T-helper 1 cell treated with Interleukin-12 subunit alpha and Interleukin-12 subunit beta and Interleukin-4 antibody, amounts not matched to agents 30 ng/mL and 1 ng/mL, for 36 hours (primary cell): ENCODE data around the gene CYP4F8. TPM values are rescaled to one million over a fixed set of nuclear protein-coding genes. Genes with fewer than 3 reads are reported as not detected.

ENCODE experiments used
- intact Hi-C: fragments of 100-400 bp; cut with micrococcal nuclease; formaldehyde crosslinking; loops from one replicate; pipeline ENCODE4 v1.15.1; 2024
- total RNA-seq: library from RNA; stranded (reverse); gene quantifications from 2 replicates; pipeline ENCODE4 v1.2.3, GENCODE V29; 2022

The CYP4F8 gene
- total RNA-seq, 1 donor from 2014 or later = not detected

DNA sequence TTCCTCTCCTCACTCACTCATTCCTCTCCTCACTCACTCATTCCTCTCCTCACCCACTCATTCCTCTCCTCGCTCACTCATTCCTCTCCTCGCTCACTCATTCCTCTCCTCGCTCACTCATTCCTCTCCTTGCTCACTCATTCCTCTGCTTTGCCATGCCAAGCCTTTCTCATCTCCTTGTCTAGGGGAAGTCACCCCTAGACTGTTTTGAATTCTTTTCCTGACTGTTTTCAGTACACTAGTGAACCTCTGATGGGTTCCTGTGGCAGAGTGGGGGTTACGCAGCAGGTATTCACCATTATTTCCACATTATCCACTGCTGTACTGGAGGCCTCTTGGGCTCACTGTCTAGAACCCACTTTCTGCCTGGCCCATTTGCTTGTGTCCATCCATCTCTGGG lies 1.2 kb downstream of the CYP4F8 start:
- intact Hi-C loops = no loop called here

DNA sequence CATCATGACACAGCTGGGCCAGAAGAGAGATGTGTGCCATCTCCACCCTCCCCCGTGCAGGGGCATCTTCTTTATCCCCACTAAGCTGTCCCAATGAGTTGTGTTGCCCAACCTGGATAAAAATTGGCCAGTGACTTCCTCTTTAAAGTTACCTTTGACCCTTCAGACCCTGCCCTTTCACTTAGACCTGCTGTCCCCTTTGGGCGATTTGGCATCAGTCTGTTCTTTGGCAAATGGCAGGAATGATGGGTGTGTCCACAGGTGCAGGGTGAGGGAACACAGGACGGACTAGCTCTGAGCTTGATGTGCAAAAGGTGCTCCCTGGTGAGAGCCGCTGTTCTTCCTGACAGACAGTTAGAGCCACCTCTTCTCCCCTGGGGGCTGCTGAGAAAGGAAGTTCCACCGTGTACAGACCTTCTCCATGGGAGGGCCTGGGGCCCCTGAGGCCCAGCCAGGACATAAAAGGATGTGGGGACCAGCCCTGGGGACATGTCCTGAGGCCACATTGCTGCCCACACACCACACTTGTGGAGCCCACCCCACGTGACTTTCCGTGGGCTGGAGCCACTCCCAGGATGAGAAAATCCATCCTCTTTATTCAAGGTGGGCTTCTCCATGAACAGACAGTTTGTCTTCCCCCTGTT lies 1.7 kb downstream of the CYP4F8 start:
- intact Hi-C loops = no loop called here

DNA sequence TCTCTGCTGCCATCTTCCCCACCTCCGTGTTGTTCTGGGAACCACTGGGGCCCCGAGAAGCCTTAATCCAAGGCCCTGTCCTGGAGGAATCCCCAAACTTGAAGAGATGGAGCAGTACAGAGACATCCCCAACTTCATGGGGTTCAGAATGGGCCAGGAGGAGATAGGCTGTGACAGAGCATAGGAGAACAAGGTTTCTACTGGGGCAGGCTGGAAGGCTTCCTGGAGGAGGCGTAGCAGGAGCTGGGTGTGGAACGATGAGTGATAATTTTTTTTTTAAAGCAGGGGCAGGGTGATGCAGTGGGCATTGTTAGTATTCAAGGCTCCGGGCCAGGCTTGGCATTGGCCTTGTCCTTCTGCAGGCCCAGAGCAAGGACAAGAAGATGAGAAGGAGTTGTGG lies 3.3 kb downstream of the CYP4F8 start:
- intact Hi-C loops = no loop called here

DNA sequence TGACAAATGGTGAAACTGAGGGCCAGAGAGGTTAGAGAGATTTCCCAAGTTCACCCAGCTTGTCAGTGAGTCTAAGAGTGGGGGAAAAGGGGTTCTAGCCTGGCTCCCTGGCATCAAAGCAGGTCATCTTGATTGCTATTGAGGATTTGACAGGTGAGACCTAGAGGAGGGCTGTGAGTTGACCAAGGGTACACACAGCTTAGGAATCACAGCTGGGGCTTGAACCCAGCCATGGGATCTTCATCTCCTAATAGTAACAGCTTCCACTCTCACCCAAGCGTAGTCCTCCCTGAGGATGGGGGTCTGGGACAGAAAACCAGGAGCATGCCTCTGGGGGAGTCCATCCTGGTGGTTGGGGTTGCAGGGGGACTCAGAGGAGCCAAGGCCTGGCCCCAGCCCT lies 6.8 kb downstream of the CYP4F8 start:
- intact Hi-C loops = loop anchor here (10.0 kb wide), 1 partner anchor 763 kb away; no protein-coding TSS in a partner anchor

DNA sequence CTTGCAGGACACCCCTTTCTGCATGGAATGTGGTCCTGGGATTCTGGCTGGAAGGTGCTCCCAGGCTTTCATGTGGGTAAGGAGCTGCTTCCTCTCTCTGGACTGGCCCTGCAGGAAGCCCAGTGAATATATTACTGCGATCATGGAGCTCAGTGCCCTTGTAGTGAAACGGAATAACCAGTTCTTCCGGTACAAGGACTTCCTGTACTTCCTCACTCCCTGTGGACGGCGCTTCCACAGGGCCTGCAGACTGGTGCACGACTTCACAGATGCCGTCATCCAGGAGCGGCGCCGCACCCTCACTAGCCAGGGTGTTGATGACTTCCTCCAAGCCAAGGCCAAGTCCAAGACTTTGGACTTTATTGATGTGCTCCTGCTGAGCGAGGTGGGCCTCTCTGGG lies 8.0 kb downstream of the CYP4F8 start:
- intact Hi-C loops = loop anchor here (10.0 kb wide), 1 partner anchor 762 kb away; no protein-coding TSS in a partner anchor

- intact Hi-C loops = loop anchor here (10.0 kb wide), 1 partner anchor 761 kb away; no protein-coding TSS in a partner anchor
Measured at GRCh38 chr19:15623711-15624318, 8.8 kb downstream of the CYP4F8 start.

DNA sequence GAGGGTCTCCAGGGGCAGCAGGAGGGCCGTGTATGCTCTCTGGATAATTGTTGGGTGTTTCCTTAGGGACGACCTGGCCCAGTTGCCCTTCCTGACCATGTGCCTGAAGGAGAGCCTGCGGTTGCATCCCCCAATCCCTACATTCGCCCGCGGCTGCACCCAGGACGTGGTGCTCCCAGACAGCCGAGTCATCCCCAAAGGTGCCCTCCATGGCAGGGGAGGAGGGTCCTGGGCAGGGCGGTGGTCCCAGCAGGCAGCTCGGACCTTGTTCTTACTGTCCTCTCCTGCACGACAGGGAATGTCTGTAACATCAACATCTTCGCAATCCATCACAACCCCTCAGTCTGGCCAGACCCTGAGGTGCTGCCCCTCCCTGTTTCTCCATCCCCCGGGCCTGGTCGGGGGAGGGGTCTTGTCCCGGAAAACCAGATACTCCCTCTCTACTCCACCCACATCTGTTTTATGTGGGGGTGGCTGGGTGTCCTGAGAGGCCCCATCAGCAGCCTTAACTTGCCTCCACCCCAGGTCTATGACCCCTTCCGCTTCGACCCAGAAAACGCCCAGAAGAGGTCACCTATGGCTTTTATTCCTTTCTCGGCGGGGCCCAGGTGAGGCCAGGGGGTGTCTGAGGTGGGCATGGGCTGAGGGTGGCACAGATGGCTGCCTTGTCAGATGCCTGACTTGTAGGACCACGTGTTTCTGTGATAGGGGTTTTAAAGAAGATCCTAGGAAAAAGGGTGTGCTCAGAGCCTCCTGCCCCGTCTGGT lies 13.4 kb downstream of the CYP4F8 start:
- intact Hi-C loops = loop anchor here (1.0 to 10.0 kb wide), 5 partner anchors 209 to 756 kb away; partner anchors contain the start of gene RAB8A

DNA sequence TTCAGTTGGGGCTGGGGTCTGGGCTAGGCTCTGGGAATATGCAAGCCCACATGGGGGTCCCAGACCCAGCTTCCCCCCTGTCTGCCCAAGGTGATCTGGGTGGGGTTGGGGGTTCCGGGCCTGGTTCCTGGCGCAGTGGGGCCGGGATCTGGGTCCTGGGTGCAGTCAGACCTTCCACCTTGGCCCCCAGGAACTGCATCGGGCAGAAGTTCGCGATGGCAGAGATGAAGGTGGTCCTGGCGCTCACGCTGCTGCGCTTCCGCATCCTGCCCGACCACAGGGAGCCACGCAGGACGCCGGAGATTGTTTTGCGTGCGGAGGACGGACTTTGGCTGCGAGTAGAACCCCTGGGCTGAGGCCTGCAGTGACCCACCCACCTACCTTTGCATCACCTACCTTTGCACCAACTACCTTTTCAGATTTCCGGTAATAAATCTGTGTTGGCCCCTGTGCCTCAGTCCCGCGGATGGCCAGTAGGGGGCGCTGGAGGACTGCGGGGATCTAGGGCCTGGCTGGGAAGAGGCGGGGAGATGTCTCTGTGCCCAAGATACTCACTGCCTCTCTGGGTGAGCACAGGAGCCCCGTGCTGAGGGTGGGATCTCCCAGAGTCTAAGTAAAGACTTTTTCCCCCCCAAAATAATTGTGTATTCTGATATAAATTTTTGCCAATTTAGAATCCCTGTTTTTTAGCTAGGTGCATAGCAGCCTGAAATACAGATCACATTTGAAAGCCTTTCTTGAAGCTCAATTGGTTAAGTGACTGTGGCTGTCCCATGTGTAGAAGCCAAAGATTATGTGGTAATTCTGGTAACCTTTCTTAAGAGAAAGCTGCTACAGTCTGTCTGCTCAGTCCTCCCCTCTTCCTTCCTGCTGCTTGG lies 14.2 kb downstream of the CYP4F8 start:
- intact Hi-C loops = loop anchor here (1.0 to 10.0 kb wide), 5 partner anchors 208 to 756 kb away; partner anchors contain the start of gene RAB8A

DNA sequence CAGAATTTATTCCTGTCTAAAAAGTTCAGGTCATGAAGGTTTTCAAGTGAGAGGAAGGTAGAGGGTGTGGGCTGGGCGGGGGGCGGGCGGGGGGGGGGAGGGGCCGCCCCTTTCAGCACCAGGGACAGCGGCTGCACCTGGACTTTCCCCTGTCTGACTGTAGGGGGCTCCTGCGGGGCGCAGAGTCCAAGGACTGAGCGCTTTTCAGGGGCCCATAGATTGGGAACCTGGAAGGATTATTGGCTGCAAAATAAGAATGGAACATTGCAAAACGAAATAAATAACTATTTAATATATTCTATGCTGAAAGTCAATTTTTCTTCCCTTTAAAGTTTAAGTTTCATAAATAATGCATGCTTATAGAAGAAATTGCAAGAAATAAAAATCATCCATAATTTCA lies 16.8 kb downstream of the CYP4F8 start:
- intact Hi-C loops = no loop called here

DNA sequence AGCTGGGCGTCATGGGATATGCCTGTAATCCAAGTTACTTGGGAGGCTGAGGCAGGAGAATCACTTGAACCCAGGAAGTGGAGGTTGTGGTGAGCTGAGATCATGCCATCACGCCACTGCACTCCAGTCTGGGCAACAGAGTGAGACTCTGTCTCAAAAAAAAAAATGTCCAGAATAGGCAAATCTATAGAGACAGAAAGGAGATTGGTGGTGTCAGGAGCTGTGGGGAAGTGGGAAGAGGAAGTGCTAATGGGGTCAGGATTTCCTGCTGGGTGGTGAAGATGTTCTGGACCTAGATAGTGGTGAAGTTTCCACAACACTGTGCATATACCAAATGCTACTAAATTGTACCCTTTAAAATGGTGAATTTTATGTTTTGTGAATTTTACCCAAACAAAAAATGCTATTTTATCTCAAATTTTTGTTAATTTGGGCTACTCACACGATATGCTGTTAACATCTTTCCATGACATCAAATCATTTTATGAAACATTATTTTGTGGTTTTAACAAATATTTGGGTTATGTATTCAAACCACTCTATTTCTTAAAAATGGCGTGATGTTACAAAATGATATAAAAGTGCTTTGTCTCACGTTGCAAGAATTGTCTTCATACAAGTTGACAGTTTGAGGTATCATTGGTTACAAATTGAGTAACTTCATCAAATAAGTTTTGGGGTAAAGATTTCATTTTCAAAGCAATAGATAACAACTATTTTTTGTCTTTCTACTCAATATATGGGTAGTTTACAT lies 18.2 kb downstream of the CYP4F8 start:
- intact Hi-C loops = no loop called here

- intact Hi-C loops = no loop called here
Measured at GRCh38 chr19:15634105-15634504, 19.1 kb downstream of the CYP4F8 start.

DNA sequence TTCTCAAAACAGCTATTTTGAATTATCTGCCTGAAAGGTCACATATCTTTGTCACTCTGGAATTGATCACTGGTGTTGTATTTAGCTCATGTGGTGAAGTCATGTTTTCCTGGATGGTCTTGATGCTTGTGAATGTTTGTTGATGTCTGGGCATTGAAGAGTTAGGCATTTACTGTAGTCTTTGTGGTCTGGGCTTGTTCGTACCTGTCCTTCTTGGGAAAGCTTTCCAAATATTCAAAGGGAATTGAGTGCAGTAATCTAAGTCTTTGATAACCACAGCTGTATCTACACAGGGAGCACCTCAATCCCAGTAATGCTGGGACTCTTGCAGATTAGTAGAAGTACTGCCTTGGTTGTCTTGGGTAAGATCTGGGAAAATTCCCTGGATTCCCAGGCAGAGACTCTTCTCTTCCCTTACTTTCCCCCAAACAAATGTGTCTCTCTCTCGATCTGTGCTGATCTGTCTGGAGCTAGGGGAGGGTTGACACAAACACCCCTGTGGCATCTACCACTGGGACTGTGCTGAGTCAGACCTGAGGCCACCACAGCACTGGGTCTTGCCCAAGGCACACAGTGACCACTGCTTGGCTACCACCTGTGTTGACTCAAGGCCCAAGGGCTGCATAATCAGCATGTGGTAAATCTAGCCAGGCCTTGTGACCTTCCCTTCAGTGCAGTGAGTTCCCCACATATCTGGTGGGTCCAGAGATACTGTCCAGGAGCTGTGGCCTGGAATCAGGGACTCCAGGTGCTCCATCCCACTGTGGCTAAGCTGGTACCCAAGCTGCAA lies 20.2 kb downstream of the CYP4F8 start:
- intact Hi-C loops = no loop called here

- intact Hi-C loops = no loop called here
Measured at GRCh38 chr19:15636026-15636425, 21.0 kb downstream of the CYP4F8 start.

DNA sequence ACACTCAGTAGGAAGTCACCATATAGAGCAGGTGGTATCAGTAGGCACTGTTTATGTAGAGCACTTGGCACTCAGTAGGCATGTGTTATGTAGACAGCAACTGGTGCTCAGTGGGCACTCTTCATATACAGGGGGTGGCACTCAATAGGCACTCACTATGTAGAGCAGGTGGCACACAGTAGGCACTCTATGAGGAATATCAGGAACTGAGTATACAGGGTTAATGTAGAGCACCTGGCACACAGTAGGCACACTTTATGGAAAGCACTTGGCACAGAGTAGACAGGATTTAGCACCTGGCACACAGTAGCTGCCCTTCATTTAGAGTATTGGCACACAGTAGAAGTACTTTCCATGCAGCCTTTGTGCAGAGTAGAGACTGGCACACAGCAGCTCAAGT lies 24.6 kb downstream of the CYP4F8 start:
- intact Hi-C loops = no loop called here

DNA sequence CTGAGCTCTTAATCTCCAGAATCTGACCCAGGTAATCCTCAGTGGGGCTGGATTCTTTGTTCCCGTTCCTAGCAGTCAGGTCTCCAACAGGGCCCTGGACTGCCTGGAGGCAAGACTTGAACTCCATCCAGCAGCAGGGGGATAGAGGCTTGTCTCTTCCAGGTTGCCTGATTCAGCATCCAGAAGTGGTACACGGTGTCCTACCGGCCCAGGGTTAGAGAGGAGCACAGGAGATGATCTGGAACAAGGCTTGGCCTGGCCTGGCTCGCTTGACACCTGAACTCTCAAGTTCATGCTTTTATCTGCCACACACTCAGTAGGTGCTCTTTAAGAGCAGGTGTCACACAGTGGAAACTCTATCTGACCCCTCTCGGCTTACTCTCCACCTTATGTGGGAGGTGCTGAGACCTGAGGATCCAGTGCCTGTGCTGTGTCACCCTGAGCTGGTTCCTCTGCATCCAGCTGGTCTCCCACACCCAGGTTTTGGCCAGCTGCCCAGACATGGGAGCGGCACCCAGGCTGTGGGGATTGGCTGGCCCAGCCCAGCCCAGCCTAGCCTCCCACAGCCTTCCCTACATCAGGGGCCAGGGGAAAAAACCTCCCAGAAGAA lies 25.4 kb downstream of the CYP4F8 start, which contains the start of gene CYP4F3:
CYP4F3 (plus strand) TSS at position 604 of the 610 bp plus-strand sequence. CDS start 519 bp downstream, outside the sequence.
- intact Hi-C loops = no loop called here

- intact Hi-C loops = no loop called here
Measured at GRCh38 chr19:15640904-15641597, 26.0 kb downstream of the CYP4F8 start.

DNA sequence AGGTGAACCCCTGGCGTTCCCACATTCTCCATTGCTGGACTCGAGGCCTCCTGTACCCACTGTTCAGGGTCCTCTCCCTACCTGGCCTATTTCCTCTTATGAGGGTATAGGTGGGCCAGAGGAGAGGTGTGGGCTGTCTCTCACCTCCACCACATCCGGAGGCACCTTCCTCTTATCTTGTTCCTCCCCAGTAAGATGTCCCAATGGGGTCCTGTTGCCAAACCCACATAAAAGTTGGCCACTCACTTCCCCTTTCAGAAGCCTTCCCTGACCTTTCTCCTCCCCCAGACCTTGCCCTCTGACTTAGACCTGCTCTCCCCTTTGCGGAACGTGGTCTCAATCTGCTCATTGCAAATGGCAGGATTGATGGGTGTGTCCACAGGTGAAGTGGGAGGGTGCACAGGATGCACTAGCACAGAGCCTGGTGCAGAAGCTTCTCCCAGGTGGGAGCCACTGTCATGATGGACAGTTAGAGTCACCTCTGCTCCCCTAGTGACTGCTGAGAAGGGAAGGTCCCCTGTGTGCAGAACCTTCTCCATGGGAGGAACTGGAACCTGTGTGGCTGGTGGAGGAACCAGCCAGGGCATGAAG lies 27.0 kb downstream of the CYP4F8 start:
- intact Hi-C loops = no loop called here

DNA sequence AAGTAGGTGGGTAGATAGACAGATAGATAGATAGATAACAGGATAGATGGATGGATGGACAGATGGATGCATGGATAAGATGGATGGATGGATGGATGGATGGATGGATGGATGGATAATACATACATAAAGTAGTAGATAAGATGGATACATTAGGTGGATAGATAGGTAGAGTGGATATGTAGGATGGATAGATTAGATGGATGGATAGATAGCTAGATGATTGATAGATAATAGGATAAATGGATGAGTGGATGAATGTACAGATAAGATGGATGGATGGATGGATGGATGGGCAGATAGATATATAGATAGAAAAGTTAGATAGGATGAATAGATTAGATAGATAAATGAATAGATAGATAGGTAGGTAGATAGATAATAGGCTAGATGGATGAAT lies 27.8 kb downstream of the CYP4F8 start:
- intact Hi-C loops = no loop called here
